Subcutaneous adipose tissue (tissue), 4 donors: ENCODE measurements around the gene CARD8. TPM values are rescaled to one million over a fixed set of nuclear protein-coding genes. Genes with fewer than 3 reads are reported as not detected.

ENCODE experiments used
- total RNA-seq, 4 donors: library from RNA; depleted of rRNA; stranded (reverse); fragments of >200 nt; gene quantifications; one replicate each; pipeline ENCODE4 v1.1.0, GENCODE V29; 2016
- TF ChIP-seq, protein P1 (sequence below): fragments of 450-650 bp; IDR thresholded peaks from one replicate; pipeline ENCODE4 v1.5.1; 2016; ENCODE audit warnings: low read depth, mild to moderate bottlenecking, control low read depth, antibody characterized with exemption, moderate library complexity

The CARD8 gene
- total RNA-seq, 4 donors from 2014 or later = 42.5 to 103 (median 65.2) TPM

DNA sequence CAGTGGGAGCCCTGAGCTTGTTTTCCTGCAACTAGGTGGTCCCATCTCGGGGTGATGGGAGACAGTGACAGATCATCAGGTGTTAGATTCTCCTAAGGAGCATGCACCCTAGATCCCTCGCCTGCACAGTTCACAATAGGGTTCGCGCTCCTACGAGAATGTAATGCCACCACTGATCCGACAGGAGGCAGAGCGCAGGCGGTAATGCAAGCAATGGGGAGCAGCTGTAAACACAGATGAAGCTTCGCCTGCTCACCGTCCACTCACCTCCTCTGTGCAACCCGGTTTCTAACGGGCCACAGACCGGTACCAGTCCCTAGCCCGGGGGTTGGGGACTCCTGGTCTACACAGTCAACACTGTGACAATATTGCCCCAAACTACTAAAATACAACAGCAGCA is 38.8 kb downstream of the CARD8 start:
- TF ChIP-seq, protein P1, sequence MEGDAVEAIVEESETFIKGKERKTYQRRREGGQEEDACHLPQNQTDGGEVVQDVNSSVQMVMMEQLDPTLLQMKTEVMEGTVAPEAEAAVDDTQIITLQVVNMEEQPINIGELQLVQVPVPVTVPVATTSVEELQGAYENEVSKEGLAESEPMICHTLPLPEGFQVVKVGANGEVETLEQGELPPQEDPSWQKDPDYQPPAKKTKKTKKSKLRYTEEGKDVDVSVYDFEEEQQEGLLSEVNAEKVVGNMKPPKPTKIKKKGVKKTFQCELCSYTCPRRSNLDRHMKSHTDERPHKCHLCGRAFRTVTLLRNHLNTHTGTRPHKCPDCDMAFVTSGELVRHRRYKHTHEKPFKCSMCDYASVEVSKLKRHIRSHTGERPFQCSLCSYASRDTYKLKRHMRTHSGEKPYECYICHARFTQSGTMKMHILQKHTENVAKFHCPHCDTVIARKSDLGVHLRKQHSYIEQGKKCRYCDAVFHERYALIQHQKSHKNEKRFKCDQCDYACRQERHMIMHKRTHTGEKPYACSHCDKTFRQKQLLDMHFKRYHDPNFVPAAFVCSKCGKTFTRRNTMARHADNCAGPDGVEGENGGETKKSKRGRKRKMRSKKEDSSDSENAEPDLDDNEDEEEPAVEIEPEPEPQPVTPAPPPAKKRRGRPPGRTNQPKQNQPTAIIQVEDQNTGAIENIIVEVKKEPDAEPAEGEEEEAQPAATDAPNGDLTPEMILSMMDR = no peak

DNA sequence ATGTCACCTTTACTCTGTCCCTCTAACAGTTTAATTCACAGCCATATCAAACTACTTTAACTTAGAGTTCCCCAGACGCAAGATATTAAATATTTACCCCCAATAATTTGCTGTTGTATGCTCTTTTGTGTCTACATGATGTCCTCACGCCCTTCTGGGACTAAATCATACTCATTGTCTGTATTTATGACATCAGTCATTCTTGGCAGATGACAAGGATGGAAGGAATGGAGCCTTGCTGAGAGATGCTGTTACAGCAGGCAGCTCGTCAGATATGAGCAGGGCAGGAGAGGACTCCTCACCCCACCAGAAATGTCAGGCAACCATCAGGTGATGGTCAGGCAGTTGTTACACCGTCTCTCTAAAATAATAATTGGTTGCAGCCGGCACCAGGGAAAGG is 41.8 kb downstream of the CARD8 start:
- TF ChIP-seq, protein P1 = no peak

DNA sequence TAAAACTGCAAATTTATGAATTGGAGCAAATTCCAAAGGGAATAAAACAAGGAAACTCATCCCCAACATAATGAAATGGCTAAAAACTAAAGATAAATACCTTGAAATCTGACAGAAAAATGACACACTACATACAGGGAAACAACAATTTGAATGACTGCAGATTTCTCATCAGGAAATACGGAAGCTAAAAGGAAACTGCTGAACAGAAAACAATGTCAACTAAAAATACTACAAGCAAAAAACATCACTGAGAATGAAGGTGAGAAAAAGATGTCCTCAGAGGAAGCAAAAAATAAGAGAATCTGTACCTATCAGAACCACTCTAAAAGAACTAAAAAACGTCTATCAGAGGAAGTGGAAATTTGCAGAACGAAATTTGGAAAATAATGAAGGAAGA is 45.7 kb downstream of the CARD8 start:
- TF ChIP-seq, protein P1 = no peak

DNA sequence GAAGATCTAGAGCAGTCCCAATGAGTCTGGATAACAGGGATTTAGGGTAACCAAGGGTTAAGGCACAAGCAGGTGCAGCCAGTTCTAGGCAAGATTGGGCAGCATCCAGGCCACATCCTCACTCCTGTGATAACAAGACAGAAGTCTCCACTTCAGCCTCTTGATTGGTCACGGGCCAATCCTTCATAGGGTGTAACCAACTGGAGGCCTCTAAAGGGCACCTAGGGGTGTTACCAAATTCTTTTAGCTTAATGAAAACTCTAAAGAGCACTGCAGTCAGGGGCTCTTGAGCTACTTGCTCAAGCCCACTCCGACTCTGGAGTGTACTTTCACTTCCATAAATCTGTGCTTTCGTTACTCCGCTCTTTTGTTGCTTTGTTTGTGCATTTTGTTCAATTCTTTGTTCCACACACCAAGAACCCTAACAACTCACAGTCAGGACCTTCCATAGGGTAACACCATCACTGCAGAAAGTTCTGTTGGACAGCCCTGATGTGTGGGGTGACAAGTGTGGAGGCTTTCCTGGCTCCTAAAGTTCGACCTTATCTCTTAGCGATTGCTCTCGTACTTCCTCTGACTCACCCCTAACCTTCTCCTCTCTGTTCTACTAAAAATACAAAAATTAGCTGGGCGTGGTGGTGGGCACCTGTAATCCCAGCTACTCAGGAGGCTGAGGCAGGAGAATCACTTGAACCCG is 49.2 kb downstream of the CARD8 start:
- TF ChIP-seq, protein P1 = no peak

DNA sequence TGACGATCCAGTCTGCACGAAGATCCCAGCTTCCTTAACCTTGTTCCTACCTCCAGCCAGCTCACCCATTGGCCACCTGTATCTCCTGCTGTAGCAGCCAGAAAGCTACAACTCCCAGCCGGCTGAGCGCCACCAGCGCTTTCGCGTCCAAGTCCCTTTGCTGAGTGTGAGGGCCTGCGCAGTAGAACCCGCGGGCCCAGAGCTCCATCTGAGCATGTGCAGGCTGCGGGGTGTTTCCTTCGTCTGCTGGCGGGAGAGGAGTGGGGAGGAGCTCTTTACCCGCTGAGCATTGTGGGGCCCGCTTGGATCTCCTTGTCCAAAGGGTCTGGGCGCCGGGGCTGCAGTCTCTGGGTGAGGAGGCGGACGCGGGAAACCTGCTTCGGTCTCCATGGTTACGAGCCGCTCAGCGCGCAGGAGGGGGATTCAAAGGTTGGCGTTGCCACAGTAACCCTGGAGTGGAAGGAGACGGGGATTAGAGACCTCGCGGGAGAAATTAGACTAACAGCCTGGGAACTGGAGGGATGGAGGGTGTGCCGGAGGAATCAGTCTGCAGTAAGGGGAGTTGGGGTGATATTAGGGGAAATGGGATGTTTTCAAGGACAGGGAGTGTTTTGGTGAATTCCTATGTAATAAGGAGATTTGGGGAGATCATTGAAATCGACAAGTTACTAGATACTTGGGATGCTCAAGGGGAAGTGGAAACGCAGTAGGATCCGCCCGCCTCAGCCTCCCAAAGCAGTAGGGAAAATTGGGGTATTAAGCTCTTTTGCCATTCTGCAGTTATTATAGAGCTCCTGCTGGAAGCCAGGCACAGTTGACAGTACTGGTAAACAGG is 51.7 kb downstream of the CARD8 start:
- TF ChIP-seq, protein P1 = no peak

DNA sequence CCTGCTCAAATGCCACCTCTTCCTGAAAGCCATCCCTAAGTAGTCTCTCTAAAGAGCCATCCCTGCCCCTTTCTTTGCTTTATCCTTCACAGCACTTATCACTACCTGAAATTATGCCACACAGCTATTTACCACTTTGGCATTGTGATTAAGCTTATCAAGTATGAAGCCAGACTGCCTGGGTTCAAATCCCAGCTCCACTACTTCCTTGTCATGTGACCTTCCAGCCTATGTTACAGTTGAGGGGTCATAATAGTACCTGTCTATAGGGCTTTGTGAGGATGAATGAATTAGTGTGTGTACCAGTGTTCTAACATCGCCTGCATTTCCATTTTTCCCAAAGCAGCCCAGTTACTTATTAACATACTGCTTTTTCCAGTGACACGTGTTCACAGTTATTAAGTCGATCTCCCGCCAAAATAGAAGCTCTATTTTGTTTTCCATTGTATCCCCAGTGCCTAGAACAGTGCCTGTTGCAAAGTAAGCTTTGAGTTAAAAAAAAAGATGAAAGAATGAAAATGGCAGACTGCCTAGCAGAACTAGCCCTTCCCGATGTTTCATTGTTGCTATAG is 52.4 kb downstream of the CARD8 start:
- TF ChIP-seq, protein P1 = no peak
